ENCODE results near the gene DDX25. TPM values are rescaled to one million over a fixed set of nuclear protein-coding genes. Genes with fewer than 3 reads are reported as not detected.
A peak's percentile ranks its signal among the peaks of the same experiment; 100 is the strongest.

Gene DDX25
- total RNA-seq, 2 donors from 2014 or later: 3.3 to 8.4 TPM

DNA sequence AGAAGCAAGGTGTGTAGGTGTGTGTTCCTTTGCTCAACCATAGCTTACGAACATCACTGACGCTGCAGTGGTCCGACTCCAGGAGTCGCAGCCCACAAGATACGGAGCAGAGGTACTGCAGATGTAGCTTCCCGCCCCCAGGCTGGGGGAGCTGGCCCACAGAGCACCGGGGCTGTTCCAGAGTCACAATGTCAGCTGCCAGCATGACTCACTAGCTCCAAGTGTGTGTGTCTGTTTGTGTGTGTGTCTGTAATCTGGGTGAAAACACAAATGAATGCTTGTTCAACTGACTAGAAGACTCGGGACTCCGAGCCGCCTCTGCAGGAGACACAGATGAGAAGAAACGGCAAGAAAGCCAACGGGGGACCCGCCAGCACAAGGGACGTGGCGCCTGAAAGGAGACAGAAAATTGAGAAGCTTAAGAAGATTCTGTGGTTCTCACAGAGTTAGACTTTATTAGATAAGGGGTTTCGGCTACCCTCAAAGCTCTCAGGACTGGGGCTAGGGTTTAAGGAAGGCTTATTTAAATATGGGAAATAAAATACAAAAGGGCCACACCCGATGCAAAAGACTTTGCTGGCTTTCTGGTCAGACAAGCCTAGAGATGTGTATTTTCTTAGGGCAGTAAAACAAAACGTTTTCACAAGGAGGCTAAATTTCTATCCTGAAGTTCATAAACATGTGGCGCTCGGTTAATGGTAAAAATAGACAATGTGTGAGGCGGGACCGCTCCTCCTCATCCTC, 52.3 kb downstream of the DDX25 start:
- Mint-ChIP-seq H3K27ac (peak overlapping the region; percentile 6), H3K4me3 (no peak overlapping the region), H3K4me1 (peaks cover 7% of the 10 kb centered on the region), H3K27me3 (ENCODE audit: insufficient read depth) (no peaks in the 10 kb centered on the region), H3K9me3 (no peaks in the 10 kb centered on the region), H3K36me3 (ENCODE audit: low read depth) (peaks cover 16% of the 10 kb centered on the region)
- H3K36me3 ChIP-seq (ENCODE audit: control insufficient read depth, insufficient read depth, low read length): no peaks in the 10 kb centered on the region
- no peaks in the 10 kb centered on the region for H3K9me3 ChIP-seq (ENCODE audit: control insufficient read depth, low read length)
- no peaks in the 10 kb centered on the region for H3K27me3 ChIP-seq (ENCODE audit: control insufficient read depth, insufficient read depth, low read length, poor library complexity, severe bottlenecking)
- DNase-seq: no peak
- H3K4me1 ChIP-seq (ENCODE audit: control insufficient read depth, insufficient read depth, low read length): no peaks in the 10 kb centered on the region
- H3K27ac ChIP-seq (ENCODE audit: low read depth, low read length): no peak overlapping the region
- WGBS, 2 experiments (ENCODE audit: insufficient coverage in 1 of 2, insufficient read length in 1 of 2): 92 to 96% methylated on average over 16 to 22 of the region's 22 CpGs
- no peak overlapping the region for H3K4me3 ChIP-seq (ENCODE audit: low read length)
- TF ChIP-seq, protein P1, sequence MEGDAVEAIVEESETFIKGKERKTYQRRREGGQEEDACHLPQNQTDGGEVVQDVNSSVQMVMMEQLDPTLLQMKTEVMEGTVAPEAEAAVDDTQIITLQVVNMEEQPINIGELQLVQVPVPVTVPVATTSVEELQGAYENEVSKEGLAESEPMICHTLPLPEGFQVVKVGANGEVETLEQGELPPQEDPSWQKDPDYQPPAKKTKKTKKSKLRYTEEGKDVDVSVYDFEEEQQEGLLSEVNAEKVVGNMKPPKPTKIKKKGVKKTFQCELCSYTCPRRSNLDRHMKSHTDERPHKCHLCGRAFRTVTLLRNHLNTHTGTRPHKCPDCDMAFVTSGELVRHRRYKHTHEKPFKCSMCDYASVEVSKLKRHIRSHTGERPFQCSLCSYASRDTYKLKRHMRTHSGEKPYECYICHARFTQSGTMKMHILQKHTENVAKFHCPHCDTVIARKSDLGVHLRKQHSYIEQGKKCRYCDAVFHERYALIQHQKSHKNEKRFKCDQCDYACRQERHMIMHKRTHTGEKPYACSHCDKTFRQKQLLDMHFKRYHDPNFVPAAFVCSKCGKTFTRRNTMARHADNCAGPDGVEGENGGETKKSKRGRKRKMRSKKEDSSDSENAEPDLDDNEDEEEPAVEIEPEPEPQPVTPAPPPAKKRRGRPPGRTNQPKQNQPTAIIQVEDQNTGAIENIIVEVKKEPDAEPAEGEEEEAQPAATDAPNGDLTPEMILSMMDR (conservative IDR thresholded peaks at IDR 0.05): no peak
- no peak overlapping the region for H3K9ac ChIP-seq (ENCODE audit: extremely low read depth, low read length, poor library complexity, severe bottlenecking)

DNA sequence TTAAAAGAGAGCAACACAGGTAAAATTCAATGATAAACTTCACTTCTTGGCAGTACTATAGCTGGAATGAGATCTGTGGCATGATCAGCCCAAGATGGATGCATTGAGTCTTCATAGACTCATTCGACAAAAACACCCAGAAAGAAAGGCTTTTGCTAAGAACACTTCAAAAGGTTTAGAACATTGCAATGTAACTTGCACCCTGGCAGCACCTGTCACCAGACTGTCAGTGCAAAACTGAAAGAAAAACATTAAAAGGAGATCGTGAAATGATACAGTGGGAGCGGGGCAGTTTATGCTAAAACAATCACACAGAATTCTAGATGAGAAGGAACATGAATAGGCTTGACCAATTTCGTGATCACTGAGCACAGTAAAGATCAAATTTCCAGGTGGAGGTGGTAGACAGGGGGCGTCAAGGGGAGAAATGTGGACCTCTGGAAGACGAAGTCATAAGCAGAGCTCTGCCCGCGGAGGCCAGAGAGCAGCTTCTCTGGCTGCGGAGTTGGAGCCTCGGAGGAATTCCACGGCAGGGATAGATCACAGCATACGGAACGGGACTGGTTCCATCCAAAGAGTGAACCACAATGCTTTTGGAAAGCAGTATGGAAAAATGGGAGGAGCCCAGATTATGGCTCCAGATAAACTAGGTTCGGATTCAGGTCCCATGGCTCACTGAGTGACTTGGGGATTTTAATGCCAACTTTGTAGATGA, 53.5 kb downstream of the DDX25 start:
- no peaks in the 10 kb centered on the region for H3K4me1 ChIP-seq (ENCODE audit: control insufficient read depth, insufficient read depth, low read length)
- H3K27ac ChIP-seq (ENCODE audit: low read depth, low read length): no peak overlapping the region
- Mint-ChIP-seq H3K9me3 (peaks cover 9% of the 10 kb centered on the region), H3K4me1 (peaks cover 3% of the 10 kb centered on the region), H3K4me3 (no peak overlapping the region), H3K27ac (no peak overlapping the region), H3K27me3 (ENCODE audit: insufficient read depth) (no peaks in the 10 kb centered on the region), H3K36me3 (ENCODE audit: low read depth) (peaks cover 27% of the 10 kb centered on the region)
- no peak for DNase-seq
- no peak overlapping the region for H3K9ac ChIP-seq (ENCODE audit: extremely low read depth, low read length, poor library complexity, severe bottlenecking)
- H3K9me3 ChIP-seq (ENCODE audit: control insufficient read depth, low read length): peaks cover 8% of the 10 kb centered on the region
- H3K27me3 ChIP-seq (ENCODE audit: control insufficient read depth, insufficient read depth, low read length, poor library complexity, severe bottlenecking): no peaks in the 10 kb centered on the region
- 93 to 95% methylated on average over 13 to 14 of the region's 14 CpGs for WGBS, 2 experiments (ENCODE audit: insufficient coverage in 1 of 2, insufficient read length in 1 of 2)
- H3K36me3 ChIP-seq (ENCODE audit: control insufficient read depth, insufficient read depth, low read length): no peaks in the 10 kb centered on the region
- H3K4me3 ChIP-seq (ENCODE audit: low read length): no peak overlapping the region
- TF ChIP-seq, protein P1 (conservative IDR thresholded peaks at IDR 0.05): no peak

DNA sequence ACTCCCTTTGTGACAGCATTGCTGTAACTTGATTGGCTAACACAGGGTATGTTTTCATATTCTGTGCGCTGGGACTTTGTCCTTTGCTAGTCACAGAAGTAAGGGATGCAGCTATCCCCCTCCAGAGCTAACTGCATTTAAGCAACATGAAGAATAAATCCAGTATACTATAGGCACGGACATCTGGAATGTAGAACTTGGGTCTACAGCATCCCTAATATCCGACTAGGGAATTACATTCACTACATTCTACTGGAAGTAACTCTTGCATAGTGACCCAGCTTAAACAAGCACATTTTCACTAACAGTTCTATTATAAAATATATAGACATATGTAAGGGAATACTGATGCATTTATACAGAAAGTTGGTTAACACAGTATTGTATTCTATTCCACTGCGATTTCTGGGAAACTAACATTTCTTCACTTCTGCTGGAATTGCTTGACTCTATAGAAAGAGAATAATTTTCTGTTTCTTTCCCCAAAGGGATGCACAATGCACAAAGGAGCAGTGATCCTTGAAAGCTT, 54.6 kb downstream of the DDX25 start:
- Histone ChIP-seq H3K9me3 (ENCODE audit: control insufficient read depth, low read length) (peaks cover 8% of the 10 kb centered on the region), H3K27me3 (ENCODE audit: control insufficient read depth, insufficient read depth, low read length, poor library complexity, severe bottlenecking) (no peaks in the 10 kb centered on the region), H3K9ac (ENCODE audit: extremely low read depth, low read length, poor library complexity, severe bottlenecking) (no peak overlapping the region), H3K36me3 (ENCODE audit: control insufficient read depth, insufficient read depth, low read length) (no peaks in the 10 kb centered on the region), H3K27ac (ENCODE audit: low read depth, low read length) (no peak overlapping the region), H3K4me1 (ENCODE audit: control insufficient read depth, insufficient read depth, low read length) (no peaks in the 10 kb centered on the region), H3K4me3 (ENCODE audit: low read length) (no peak overlapping the region)
- H3K9me3 Mint-ChIP-seq: peaks cover 15% of the 10 kb centered on the region
- peaks cover 3% of the 10 kb centered on the region for H3K4me1 Mint-ChIP-seq
- DNase-seq: no peak
- WGBS, 2 experiments (ENCODE audit: insufficient coverage in 1 of 2, insufficient read length in 1 of 2): 96 to 97% methylated on average over 3 to 4 of the region's 4 CpGs
- peaks cover 37% of the 10 kb centered on the region for H3K36me3 Mint-ChIP-seq (ENCODE audit: low read depth)
- no peak overlapping the region for H3K27ac Mint-ChIP-seq
- H3K27me3 Mint-ChIP-seq (ENCODE audit: insufficient read depth): no peaks in the 10 kb centered on the region
- H3K4me3 Mint-ChIP-seq: no peak overlapping the region
- TF ChIP-seq, protein P1 (conservative IDR thresholded peaks at IDR 0.05): no peak
